KG1 (cell line): ENCODE data around the gene WNT5A.
"Not testable (repeated sequence)": the region's sequence is repeated elsewhere in the genome, so short reads cannot be mapped to it uniquely, and the experiment has no call there.

Experiments
- DNase-seq: peaks from one replicate; lab custom pipeline; 2025; lab: John Stamatoyannopoulos, UW

Gene WNT5A

GRCh38 chr3:55505776-55506175, 18.7 kb upstream of the WNT5A start:
- no peak for DNase-seq

- not testable (repeated sequence) for DNase-seq
Observed at GRCh38 chr3:55505102-55505501, 18.0 kb upstream of the WNT5A start.

- no peak for DNase-seq
Observed at GRCh38 chr3:55501905-55502304, 14.8 kb upstream of the WNT5A start.

- no peak for DNase-seq
Observed at GRCh38 chr3:55500555-55501330, 13.6 kb upstream of the WNT5A start.

GRCh38 chr3:55498520-55498919, 11.4 kb upstream of the WNT5A start:
- DNase-seq = no peak

- no peak for DNase-seq
Observed at GRCh38 chr3:55497250-55497649, 10.1 kb upstream of the WNT5A start.

- DNase-seq = no peak
Observed at GRCh38 chr3:55494976-55495375, 7.9 kb upstream of the WNT5A start.

- no peak for DNase-seq
Observed at GRCh38 chr3:55492976-55493375, 5.9 kb upstream of the WNT5A start.

- DNase-seq = no peak
Observed at GRCh38 chr3:55491296-55491816, 4.2 kb upstream of the WNT5A start.

- DNase-seq = no peak
Observed at GRCh38 chr3:55490276-55490913, 3.3 kb upstream of the WNT5A start.

GRCh38 chr3:55489798-55490132, 2.7 kb upstream of the WNT5A start:
- no peak for DNase-seq

- no peak for DNase-seq
Observed at GRCh38 chr3:55488398-55489055, 1.4 kb upstream of the WNT5A start.

GRCh38 chr3:55487381-55488241, 505 bp upstream of the WNT5A start:
- DNase-seq = no peak

GRCh38 chr3:55486101-55486856, 827 bp downstream of the WNT5A start:
- no peak for DNase-seq

GRCh38 chr3:55484801-55485791, 2.0 kb downstream of the WNT5A start:
- DNase-seq = no peak

GRCh38 chr3:55484191-55484689, 2.9 kb downstream of the WNT5A start:
- no peak for DNase-seq

- DNase-seq = no peak
Observed at GRCh38 chr3:55483196-55484095, 3.7 kb downstream of the WNT5A start.

- DNase-seq = no peak
Observed at GRCh38 chr3:55482496-55483195, 4.5 kb downstream of the WNT5A start.
